OCI-LY1 (cell line): ENCODE results near the gene IL20RA.

Experiments used
- CTCF ChIP-seq: fragments of 200-600 bp; sonication (generic), shearing (Covaris generic); IDR thresholded peaks from 2 replicates; pipeline ENCODE4 v1.5.1; 2017; ENCODE audit warnings: mild to moderate bottlenecking, antibody characterized with exemption, low read length, moderate library complexity, mixed read lengths
- EZH2 ChIP-seq: fragments of 200-600 bp; sonication (generic), shearing (Covaris generic); IDR thresholded peaks from 2 replicates; pipeline ENCODE4 v1.8.0; 2017; ENCODE audit warnings: borderline replicate concordance, mixed run types, mild to moderate bottlenecking, antibody characterized with exemption, low read length, moderate library complexity, mixed read lengths

DNA sequence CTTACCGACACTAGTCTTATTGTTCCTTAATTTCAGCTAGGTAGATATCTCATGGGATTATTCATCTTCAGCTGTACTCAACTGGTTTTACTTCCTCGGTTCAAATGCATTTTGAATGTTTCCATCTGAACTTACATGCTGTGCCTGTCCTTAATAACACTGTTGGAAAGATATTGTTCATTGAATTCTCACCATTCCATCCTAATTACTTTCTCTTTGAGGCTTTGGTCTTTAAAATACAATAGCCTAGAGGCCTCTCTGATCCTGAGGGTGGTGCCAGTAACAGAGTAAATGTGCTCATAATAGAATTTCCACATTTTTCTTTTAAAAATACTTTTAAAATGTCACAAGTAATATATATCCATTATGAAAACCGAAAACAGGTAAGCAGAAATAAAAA, 54.0 kb downstream of the IL20RA start:
- no peak for TF ChIP-seq CTCF
- no peak for TF ChIP-seq EZH2
